ENCODE data around the gene PPIP5K1.
"Not testable (repeated sequence)": the region's sequence is repeated elsewhere in the genome, so short reads cannot be mapped to it uniquely, and the experiment has no call there.

DNA sequence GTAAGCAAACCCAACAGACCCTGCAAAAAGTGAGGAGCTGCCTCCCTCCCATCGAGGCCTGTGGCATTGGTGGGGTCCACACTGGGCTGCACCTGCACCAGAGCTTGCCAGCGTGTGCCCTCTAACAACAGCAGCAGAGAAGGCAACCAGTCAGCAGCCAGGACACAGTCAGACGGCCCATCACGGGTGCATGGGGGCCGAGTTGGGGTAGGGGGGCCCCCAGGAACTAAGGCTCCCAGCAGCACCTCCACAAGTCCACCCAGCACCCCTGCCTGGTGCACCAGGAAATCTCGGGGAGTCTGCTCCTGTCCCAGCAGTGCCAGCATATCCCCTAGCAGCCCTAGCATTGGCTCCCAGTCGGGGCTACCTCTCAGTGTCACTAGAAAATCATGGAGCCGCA is 27.7 kb upstream of the PPIP5K1 start:
- TF ChIP-seq, protein P1, sequence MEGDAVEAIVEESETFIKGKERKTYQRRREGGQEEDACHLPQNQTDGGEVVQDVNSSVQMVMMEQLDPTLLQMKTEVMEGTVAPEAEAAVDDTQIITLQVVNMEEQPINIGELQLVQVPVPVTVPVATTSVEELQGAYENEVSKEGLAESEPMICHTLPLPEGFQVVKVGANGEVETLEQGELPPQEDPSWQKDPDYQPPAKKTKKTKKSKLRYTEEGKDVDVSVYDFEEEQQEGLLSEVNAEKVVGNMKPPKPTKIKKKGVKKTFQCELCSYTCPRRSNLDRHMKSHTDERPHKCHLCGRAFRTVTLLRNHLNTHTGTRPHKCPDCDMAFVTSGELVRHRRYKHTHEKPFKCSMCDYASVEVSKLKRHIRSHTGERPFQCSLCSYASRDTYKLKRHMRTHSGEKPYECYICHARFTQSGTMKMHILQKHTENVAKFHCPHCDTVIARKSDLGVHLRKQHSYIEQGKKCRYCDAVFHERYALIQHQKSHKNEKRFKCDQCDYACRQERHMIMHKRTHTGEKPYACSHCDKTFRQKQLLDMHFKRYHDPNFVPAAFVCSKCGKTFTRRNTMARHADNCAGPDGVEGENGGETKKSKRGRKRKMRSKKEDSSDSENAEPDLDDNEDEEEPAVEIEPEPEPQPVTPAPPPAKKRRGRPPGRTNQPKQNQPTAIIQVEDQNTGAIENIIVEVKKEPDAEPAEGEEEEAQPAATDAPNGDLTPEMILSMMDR (IDR thresholded peaks at IDR 0.05): not testable (repeated sequence)
- TF ChIP-seq POLR2A (IDR thresholded peaks at IDR 0.05): not testable (repeated sequence)

All from testis (tissue), 2 donors.